OCI-LY1 (cell line): ENCODE results near the gene CLP1.

ENCODE experiments used
- CTCF ChIP-seq: fragments of 200-600 bp; sonication (generic), shearing (Covaris generic); IDR thresholded peaks from 2 replicates; pipeline ENCODE4 v1.5.1; 2017; ENCODE audit warnings: mild to moderate bottlenecking, antibody characterized with exemption, low read length, moderate library complexity, mixed read lengths
- EZH2 ChIP-seq: fragments of 200-600 bp; sonication (generic), shearing (Covaris generic); IDR thresholded peaks from 2 replicates; pipeline ENCODE4 v1.8.0; 2017; ENCODE audit warnings: borderline replicate concordance, mixed run types, mild to moderate bottlenecking, antibody characterized with exemption, low read length, moderate library complexity, mixed read lengths

GRCh38 chr11:57644748-57645688, 12.5 kb upstream of the CLP1 start:
- TF ChIP-seq CTCF, result peak; percentile 84
- no peak for TF ChIP-seq EZH2
